ENCODE data around the gene RAB8A.
"Not testable (repeated sequence)": the region's sequence is repeated elsewhere in the genome, so short reads cannot be mapped to it uniquely, and the experiment has no call there.

Gene RAB8A

GRCh38 chr19:16077984-16078758, 33.5 kb upstream of the RAB8A start:
- no peak for DNase-seq (ENCODE audit: insufficient read length, low spot score)
- peak; percentile 11 for FAIRE-seq

- peak; percentile 95 for FAIRE-seq
- peak; percentile 74 for DNase-seq (ENCODE audit: insufficient read length, low spot score)
Observed at GRCh38 chr19:16078759-16079707, 32.7 kb upstream of the RAB8A start.

GRCh38 chr19:16084067-16084685, 27.5 kb upstream of the RAB8A start:
- no peak for FAIRE-seq
- DNase-seq (ENCODE audit: insufficient read length, low spot score) = no peak

GRCh38 chr19:16085115-16085514, 26.6 kb upstream of the RAB8A start:
- FAIRE-seq (no peak), DNase-seq (ENCODE audit: insufficient read length, low spot score) (no peak)

- not testable (repeated sequence) for DNase-seq (ENCODE audit: insufficient read length, low spot score); FAIRE-seq
Observed at GRCh38 chr19:16087404-16087803, 24.3 kb upstream of the RAB8A start.

- DNase-seq (ENCODE audit: insufficient read length, low spot score) (no peak), FAIRE-seq (no peak)
Observed at GRCh38 chr19:16087940-16088339, 23.7 kb upstream of the RAB8A start.

- DNase-seq (ENCODE audit: insufficient read length, low spot score) (no peak), FAIRE-seq (no peak)
Observed at GRCh38 chr19:16088351-16089009, 23.2 kb upstream of the RAB8A start.

- DNase-seq (ENCODE audit: insufficient read length, low spot score) (no peak), FAIRE-seq (no peak)
Observed at GRCh38 chr19:16089010-16089846, 22.5 kb upstream of the RAB8A start.

GRCh38 chr19:16091546-16092475, 19.9 kb upstream of the RAB8A start:
- FAIRE-seq (no peak), DNase-seq (ENCODE audit: insufficient read length, low spot score) (no peak)

GRCh38 chr19:16094360-16095070, 17.2 kb upstream of the RAB8A start:
- FAIRE-seq (no peak), DNase-seq (ENCODE audit: insufficient read length, low spot score) (no peak)

GRCh38 chr19:16095071-16095571, 16.6 kb upstream of the RAB8A start:
- FAIRE-seq (no peak), DNase-seq (ENCODE audit: insufficient read length, low spot score) (no peak)

- FAIRE-seq = no peak
Observed at GRCh38 chr19:16096280-16096855, 15.3 kb upstream of the RAB8A start.

GRCh38 chr19:16098416-16098768, 13.3 kb upstream of the RAB8A start:
- DNase-seq (ENCODE audit: insufficient read length, low spot score) = no peak
- FAIRE-seq = no peak

More at GRCh38 chr19:16096280-16096855, 15.3 kb upstream of the RAB8A start:
- no peak for DNase-seq (ENCODE audit: insufficient read length, low spot score)

- FAIRE-seq (no peak), DNase-seq (ENCODE audit: insufficient read length, low spot score) (no peak)
Observed at GRCh38 chr19:16098821-16099220, 12.9 kb upstream of the RAB8A start.

GRCh38 chr19:16099314-16099965, 12.2 kb upstream of the RAB8A start:
- not testable (repeated sequence) for DNase-seq (ENCODE audit: insufficient read length, low spot score); FAIRE-seq

GRCh38 chr19:16100524-16100923, 11.2 kb upstream of the RAB8A start:
- FAIRE-seq (no peak), DNase-seq (ENCODE audit: insufficient read length, low spot score) (no peak)

- no peak for DNase-seq (ENCODE audit: insufficient read length, low spot score)
- FAIRE-seq = no peak
Observed at GRCh38 chr19:16104722-16105121, 7.0 kb upstream of the RAB8A start.
